ENCODE data around the gene THBS4.

THBS4 gene

DNA sequence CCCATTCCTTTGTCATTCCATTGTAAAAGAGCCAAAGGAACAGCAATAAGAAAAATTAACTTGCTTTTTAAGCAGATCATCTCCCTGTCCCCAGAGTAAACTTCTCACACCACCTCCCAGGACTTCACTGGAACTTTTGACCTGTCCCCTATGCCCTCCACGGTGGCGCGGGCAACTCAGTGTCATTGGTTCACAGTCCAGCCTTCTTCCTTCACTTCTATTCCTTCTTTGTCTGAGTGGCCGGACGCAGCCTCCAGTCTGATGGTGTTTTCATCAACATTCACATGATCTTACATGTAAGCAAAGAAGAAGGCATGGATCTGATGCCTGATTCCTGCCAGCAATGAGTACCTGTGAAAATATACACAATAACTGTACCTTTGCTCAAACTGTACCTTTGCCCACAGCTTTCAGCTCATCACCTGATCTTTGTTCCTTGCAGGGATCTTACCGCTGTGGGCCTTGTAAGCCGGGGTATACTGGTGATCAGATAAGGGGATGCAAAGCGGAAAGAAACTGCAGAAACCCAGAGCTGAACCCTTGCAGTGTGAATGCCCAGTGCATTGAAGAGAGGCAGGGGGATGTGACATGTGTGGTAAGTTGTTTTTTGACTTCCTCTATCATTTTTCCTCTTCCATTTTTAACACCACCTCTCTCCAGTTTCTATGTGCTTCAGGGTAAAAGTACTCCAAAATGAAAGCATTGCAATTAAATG, 32.5 kb downstream of the THBS4 start:
- no peaks in the 10 kb centered on the region for H3K27me3 ChIP-seq
- TF ChIP-seq, protein P1, sequence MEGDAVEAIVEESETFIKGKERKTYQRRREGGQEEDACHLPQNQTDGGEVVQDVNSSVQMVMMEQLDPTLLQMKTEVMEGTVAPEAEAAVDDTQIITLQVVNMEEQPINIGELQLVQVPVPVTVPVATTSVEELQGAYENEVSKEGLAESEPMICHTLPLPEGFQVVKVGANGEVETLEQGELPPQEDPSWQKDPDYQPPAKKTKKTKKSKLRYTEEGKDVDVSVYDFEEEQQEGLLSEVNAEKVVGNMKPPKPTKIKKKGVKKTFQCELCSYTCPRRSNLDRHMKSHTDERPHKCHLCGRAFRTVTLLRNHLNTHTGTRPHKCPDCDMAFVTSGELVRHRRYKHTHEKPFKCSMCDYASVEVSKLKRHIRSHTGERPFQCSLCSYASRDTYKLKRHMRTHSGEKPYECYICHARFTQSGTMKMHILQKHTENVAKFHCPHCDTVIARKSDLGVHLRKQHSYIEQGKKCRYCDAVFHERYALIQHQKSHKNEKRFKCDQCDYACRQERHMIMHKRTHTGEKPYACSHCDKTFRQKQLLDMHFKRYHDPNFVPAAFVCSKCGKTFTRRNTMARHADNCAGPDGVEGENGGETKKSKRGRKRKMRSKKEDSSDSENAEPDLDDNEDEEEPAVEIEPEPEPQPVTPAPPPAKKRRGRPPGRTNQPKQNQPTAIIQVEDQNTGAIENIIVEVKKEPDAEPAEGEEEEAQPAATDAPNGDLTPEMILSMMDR (IDR thresholded peaks at IDR 0.05): no peak
- H3K9me3 ChIP-seq: no peaks in the 10 kb centered on the region
- H3K27ac ChIP-seq: no peak overlapping the region
- H3K4me3 ChIP-seq: no peak overlapping the region
- H3K4me1 ChIP-seq: peaks cover 0 to 13% (median 0%) of the 10 kb centered on the region in 4 donors
- no peak for DNase-seq
- no peaks in the 10 kb centered on the region for H3K36me3 ChIP-seq
- intact Hi-C loops (cut with DNase I; ENCODE audit: low total_unique reads): no loop called here

DNA sequence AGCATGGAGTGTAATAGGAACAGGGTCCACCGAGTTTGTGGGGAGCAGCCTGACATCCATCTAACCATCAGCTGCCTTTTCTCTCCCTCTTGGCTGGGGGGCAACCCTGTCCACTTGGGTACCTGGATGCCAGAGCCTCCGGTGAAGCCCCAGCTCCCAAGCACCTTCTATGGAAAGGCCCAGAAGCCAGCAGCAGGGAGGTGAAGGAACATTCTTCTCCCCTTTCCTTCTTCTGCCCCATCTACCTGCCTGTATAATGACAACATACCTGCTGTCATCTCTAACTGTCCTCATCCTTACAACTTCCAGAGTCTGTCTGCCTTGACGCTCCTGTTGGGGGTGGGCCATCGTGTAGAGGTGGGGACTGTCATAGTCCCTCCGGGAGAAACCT, 33.1 kb downstream of the THBS4 start:
- H3K27me3 ChIP-seq: no peaks in the 10 kb centered on the region
- intact Hi-C loops (cut with DNase I; ENCODE audit: low total_unique reads): no loop called here
- H3K36me3 ChIP-seq: no peaks in the 10 kb centered on the region
- TF ChIP-seq, protein P1 (IDR thresholded peaks at IDR 0.05): no peak
- no peak overlapping the region for H3K27ac ChIP-seq
- no peaks in the 10 kb centered on the region for H3K9me3 ChIP-seq
- no peak for DNase-seq
- H3K4me3 ChIP-seq: no peak overlapping the region
- H3K4me1 ChIP-seq: peaks cover 0 to 13% (median 0%) of the 10 kb centered on the region in 4 donors

DNA sequence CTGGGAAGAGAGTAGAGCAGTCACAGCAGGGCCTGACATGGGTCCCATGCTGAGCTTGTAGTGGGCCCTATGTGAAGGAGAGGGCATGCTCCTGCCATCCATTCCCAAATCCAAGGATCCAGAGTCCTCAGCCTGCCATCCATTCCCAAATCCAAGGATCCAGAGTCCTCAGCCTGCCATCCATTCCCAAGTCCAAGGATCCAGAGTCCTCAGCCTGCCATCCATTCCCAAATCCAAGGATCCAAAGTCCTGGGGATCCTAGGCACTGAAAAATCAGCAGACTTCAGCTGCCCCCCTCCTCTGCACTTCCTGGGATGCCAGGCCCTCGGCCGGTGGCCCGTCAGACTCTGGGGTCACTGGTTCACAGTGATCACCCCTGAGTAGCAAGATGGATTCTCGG, 33.6 kb downstream of the THBS4 start:
- H3K4me3 ChIP-seq: no peak overlapping the region
- no peak for DNase-seq
- no peaks in the 10 kb centered on the region for H3K27me3 ChIP-seq
- H3K4me1 ChIP-seq: peaks cover 0 to 8% (median 0%) of the 10 kb centered on the region in 4 donors
- no peaks in the 10 kb centered on the region for H3K9me3 ChIP-seq
- TF ChIP-seq, protein P1 (IDR thresholded peaks at IDR 0.05): no peak
- intact Hi-C loops (cut with DNase I; ENCODE audit: low total_unique reads): no loop called here
- H3K27ac ChIP-seq: no peak overlapping the region
- no peaks in the 10 kb centered on the region for H3K36me3 ChIP-seq

DNA sequence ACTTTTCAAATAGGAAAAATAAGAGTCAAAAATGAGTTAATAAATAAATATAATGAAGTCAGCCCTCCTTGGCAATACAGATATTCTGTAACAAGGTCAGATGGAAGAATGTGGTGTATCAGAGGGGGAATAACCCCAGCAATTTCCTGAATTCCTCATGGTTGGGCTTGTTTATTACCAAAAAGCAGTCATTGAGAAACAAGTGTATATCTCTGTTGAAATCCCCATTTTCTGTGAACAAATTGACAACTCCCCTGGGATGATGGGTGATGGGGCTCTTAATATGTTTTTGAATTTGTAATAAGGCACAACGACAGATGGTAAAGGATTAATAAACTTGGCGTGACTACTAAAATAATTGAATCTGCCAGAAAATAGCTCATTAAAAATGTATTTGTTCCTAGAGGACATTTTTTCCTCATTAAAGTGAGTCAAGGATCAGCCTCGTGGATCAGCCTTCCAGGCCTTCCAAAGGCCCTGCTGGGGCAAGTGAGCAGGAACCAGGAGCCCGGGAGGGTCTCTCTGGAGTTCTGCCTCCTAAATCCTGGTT, 34.2 kb downstream of the THBS4 start:
- DNase-seq: no peak
- H3K36me3 ChIP-seq: no peaks in the 10 kb centered on the region
- H3K27ac ChIP-seq: no peak overlapping the region
- TF ChIP-seq, protein P1 (IDR thresholded peaks at IDR 0.05): no peak
- no peak overlapping the region for H3K4me3 ChIP-seq
- intact Hi-C loops (cut with DNase I; ENCODE audit: low total_unique reads): no loop called here
- no peaks in the 10 kb centered on the region for H3K9me3 ChIP-seq
- peaks cover 0 to 3% (median 0%) of the 10 kb centered on the region in 4 donors for H3K4me1 ChIP-seq
- H3K27me3 ChIP-seq: no peaks in the 10 kb centered on the region

DNA sequence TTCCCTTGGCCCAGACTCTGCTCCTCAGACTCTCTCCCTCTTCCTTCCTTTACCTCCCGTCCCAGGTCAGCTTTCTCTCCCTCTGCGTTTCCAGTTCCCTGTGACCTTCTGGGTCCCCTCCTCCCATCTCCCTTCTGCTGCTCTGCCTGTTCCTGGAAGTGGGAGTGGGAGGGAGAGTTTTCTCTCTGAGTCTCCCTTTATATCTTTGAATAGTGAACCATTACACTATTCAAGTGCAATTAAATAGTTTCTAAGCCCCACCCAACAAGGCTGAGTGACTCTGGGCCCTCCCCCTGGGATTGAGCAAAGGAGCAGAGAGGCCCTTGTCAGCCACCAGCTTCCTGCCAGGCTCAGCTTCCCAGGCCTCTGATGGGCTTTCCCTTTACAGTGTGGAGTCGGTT, 34.8 kb downstream of the THBS4 start:
- Histone ChIP-seq H3K27me3 (no peaks in the 10 kb centered on the region), H3K4me3 (no peak overlapping the region), H3K9me3 (no peaks in the 10 kb centered on the region), H3K27ac (no peak overlapping the region), H3K36me3 (no peaks in the 10 kb centered on the region), H3K4me1 (no peaks in the 10 kb centered on the region)
- intact Hi-C loops (cut with DNase I; ENCODE audit: low total_unique reads): no loop called here
- no peak for DNase-seq
- TF ChIP-seq, protein P1 (IDR thresholded peaks at IDR 0.05): no peak
